SK-N-DZ (cell line): ENCODE data around the gene GLRX5.
"Not testable (repeated sequence)": the region's sequence is repeated elsewhere in the genome, so short reads cannot be mapped to it uniquely, and the experiment has no call there.

Experiments
- DNase-seq: peaks from one replicate; pipeline ENCODE4 v3.0.0-alpha.2; 2015; ENCODE audit warnings: low spot score
- small RNA-seq, 2 experiments: library from RNA; depleted of rRNA; stranded (forward); fragments of <200 nt; gene quantifications; one replicate each; pipeline ENCODE3, GENCODE V24; 2014

The GLRX5 gene

GRCh38 chr14:95553141-95553540 is 18.3 kb downstream of the GLRX5 start:
- no peak for DNase-seq

GRCh38 chr14:95555053-95555452 is 20.2 kb downstream of the GLRX5 start:
- no peak for DNase-seq

GRCh38 chr14:95557291-95557690 is 22.4 kb downstream of the GLRX5 start:
- DNase-seq: no peak

- no peak for DNase-seq
Measured at GRCh38 chr14:95557832-95558231, 23.0 kb downstream of the GLRX5 start.

GRCh38 chr14:95559203-95559602 is 24.4 kb downstream of the GLRX5 start:
- no peak for DNase-seq

- DNase-seq: peak; percentile 78
Measured at GRCh38 chr14:95561001-95561412, 26.2 kb downstream of the GLRX5 start.

- no peak for DNase-seq
Measured at GRCh38 chr14:95562892-95563685, 28.2 kb downstream of the GLRX5 start.

- DNase-seq: no peak
Measured at GRCh38 chr14:95564060-95564459, 29.2 kb downstream of the GLRX5 start.

- DNase-seq: no peak
Measured at GRCh38 chr14:95569440-95569839, 34.6 kb downstream of the GLRX5 start.

- no peak for DNase-seq
Measured at GRCh38 chr14:95573313-95573712, 38.5 kb downstream of the GLRX5 start.

- no peak for DNase-seq
Measured at GRCh38 chr14:95575840-95576473, 41.1 kb downstream of the GLRX5 start.

- DNase-seq: no peak
Measured at GRCh38 chr14:95577067-95577800, 42.4 kb downstream of the GLRX5 start.

GRCh38 chr14:95577870-95578269 is 43.0 kb downstream of the GLRX5 start:
- no peak for DNase-seq

GRCh38 chr14:95583836-95584617 is 49.2 kb downstream of the GLRX5 start:
- not testable (repeated sequence) for DNase-seq

GRCh38 chr14:95585953-95586620 is 51.2 kb downstream of the GLRX5 start:
- no peak for DNase-seq

- DNase-seq: not testable (repeated sequence)
Measured at GRCh38 chr14:95591182-95591581, 56.3 kb downstream of the GLRX5 start.

Small RNAs within 50 kb of the gene (small RNA-seq; reads per million reads assigned to genes)
- 0.86 to 1.2 reads per million in 2 experiments for gene SCARNA13
